ENCODE results near the gene SUSD2. TPM values are rescaled to one million over a fixed set of nuclear protein-coding genes. Genes with fewer than 3 reads are reported as not detected.

SUSD2 gene
- total RNA-seq, 1 experiment from 2014 or later = 1.1 TPM

DNA sequence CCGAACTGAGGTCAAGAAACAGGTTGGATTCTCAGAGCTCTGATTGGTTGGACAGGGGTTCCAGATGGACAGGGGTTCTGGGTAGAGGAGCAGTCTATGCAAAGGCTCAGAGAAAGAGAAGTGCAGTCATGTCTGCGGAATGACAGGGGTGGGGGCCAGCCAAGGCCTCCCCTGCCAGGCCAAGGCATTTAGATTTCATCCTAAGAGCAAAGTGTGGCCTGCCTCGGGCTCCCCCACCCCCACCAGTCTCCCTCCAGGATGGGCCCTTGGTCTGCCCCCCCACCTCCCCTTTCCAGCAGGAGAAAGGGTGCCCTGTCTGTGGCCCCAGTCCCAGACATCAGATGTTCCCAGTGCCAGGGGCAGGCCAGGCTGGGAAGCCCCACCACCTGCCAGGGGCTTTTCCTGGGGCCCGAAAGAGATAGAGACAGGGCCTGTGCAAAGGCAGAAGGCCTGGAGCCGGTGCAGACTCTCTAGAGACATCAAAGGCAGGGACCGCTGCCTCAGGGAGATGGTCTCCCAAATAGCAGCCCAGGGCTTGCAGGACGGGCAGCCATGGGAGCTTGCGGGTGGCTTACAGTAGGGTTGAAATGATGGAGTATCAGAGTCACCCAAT, 9.4 kb downstream of the SUSD2 start:
- CTCF ChIA-PET = interaction anchor here (0.8 to 4.4 kb wide), 27 partner anchors 8 to 333 kb away, joined by 3 to 136 read pairs (median 6); partner anchors contain the start of genes GGT5, SLC2A11 and SUSD2
- DNase-seq (ENCODE audit: low spot score) (no peak), ATAC-seq (no peak)
- Mint-ChIP-seq H3K27ac (no peak overlapping the region), H3K4me3 (no peak overlapping the region), H3K36me3 (no peaks in the 10 kb centered on the region), H3K4me1 (peaks cover 3% of the 10 kb centered on the region; the same call in 1 of the 2 replicates), H3K9me3 (no peaks in the 10 kb centered on the region), H3K27me3 (ENCODE audit: low read depth) (no peaks in the 10 kb centered on the region; the same call in 1 of the 2 replicates)
- no peak for TF ChIP-seq SMAD3 (CRISPR knock-in tag; IDR thresholded peaks at IDR 0.05; ENCODE audit: borderline replicate concordance)
- POLR2A ChIA-PET = no interaction called here

GRCh38 chr22:24191381-24191841, 10.1 kb downstream of the SUSD2 start:
- DNase-seq (ENCODE audit: low spot score) = no peak
- TF ChIP-seq, protein P1, sequence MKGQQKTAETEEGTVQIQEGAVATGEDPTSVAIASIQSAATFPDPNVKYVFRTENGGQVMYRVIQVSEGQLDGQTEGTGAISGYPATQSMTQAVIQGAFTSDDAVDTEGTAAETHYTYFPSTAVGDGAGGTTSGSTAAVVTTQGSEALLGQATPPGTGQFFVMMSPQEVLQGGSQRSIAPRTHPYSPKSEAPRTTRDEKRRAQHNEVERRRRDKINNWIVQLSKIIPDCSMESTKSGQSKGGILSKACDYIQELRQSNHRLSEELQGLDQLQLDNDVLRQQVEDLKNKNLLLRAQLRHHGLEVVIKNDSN (CRISPR knock-in tag; IDR thresholded peaks at IDR 0.05) = no peak
- no peak for TF ChIP-seq NFE2L1 (CRISPR knock-in tag; IDR thresholded peaks at IDR 0.05)
- no peak for TF ChIP-seq ATF6 (CRISPR knock-in tag; IDR thresholded peaks at IDR 0.05)
- TF ChIP-seq, protein P2, sequence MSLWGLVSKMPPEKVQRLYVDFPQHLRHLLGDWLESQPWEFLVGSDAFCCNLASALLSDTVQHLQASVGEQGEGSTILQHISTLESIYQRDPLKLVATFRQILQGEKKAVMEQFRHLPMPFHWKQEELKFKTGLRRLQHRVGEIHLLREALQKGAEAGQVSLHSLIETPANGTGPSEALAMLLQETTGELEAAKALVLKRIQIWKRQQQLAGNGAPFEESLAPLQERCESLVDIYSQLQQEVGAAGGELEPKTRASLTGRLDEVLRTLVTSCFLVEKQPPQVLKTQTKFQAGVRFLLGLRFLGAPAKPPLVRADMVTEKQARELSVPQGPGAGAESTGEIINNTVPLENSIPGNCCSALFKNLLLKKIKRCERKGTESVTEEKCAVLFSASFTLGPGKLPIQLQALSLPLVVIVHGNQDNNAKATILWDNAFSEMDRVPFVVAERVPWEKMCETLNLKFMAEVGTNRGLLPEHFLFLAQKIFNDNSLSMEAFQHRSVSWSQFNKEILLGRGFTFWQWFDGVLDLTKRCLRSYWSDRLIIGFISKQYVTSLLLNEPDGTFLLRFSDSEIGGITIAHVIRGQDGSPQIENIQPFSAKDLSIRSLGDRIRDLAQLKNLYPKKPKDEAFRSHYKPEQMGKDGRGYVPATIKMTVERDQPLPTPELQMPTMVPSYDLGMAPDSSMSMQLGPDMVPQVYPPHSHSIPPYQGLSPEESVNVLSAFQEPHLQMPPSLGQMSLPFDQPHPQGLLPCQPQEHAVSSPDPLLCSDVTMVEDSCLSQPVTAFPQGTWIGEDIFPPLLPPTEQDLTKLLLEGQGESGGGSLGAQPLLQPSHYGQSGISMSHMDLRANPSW (CRISPR knock-in tag; conservative IDR thresholded peaks at IDR 0.05; ENCODE audit: low read depth) = no peak
- TF ChIP-seq ZNF671 (CRISPR knock-in tag; IDR thresholded peaks at IDR 0.05) = no peak
- TF ChIP-seq E2F5 (CRISPR knock-in tag; IDR thresholded peaks at IDR 0.05) = no peak
- TF ChIP-seq, protein P3, sequence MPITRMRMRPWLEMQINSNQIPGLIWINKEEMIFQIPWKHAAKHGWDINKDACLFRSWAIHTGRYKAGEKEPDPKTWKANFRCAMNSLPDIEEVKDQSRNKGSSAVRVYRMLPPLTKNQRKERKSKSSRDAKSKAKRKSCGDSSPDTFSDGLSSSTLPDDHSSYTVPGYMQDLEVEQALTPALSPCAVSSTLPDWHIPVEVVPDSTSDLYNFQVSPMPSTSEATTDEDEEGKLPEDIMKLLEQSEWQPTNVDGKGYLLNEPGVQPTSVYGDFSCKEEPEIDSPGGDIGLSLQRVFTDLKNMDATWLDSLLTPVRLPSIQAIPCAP (CRISPR knock-in tag; IDR thresholded peaks at IDR 0.05) = no peak
- no peak for TF ChIP-seq FOXP1 (CRISPR knock-in tag; IDR thresholded peaks at IDR 0.05; ENCODE audit: borderline replicate concordance)
- TF ChIP-seq, protein P4, sequence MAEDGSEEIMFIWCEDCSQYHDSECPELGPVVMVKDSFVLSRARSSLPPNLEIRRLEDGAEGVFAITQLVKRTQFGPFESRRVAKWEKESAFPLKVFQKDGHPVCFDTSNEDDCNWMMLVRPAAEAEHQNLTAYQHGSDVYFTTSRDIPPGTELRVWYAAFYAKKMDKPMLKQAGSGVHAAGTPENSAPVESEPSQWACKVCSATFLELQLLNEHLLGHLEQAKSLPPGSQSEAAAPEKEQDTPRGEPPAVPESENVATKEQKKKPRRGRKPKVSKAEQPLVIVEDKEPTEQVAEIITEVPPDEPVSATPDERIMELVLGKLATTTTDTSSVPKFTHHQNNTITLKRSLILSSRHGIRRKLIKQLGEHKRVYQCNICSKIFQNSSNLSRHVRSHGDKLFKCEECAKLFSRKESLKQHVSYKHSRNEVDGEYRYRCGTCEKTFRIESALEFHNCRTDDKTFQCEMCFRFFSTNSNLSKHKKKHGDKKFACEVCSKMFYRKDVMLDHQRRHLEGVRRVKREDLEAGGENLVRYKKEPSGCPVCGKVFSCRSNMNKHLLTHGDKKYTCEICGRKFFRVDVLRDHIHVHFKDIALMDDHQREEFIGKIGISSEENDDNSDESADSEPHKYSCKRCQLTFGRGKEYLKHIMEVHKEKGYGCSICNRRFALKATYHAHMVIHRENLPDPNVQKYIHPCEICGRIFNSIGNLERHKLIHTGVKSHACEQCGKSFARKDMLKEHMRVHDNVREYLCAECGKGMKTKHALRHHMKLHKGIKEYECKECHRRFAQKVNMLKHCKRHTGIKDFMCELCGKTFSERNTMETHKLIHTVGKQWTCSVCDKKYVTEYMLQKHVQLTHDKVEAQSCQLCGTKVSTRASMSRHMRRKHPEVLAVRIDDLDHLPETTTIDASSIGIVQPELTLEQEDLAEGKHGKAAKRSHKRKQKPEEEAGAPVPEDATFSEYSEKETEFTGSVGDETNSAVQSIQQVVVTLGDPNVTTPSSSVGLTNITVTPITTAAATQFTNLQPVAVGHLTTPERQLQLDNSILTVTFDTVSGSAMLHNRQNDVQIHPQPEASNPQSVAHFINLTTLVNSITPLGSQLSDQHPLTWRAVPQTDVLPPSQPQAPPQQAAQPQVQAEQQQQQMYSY (CRISPR knock-in tag; IDR thresholded peaks at IDR 0.05) = no peak
- no peak for TF ChIP-seq IRF2 (CRISPR knock-in tag; IDR thresholded peaks at IDR 0.05; ENCODE audit: borderline replicate concordance, low read depth)
- no peak for TF ChIP-seq ZNF121 (CRISPR knock-in tag; IDR thresholded peaks at IDR 0.05)
- no peak for TF ChIP-seq TEAD4 (CRISPR knock-in tag; IDR thresholded peaks at IDR 0.05)
- TF ChIP-seq USF2 (CRISPR knock-in tag; IDR thresholded peaks at IDR 0.05) = no peak
- TF ChIP-seq NFATC4 (CRISPR knock-in tag; IDR thresholded peaks at IDR 0.05) = no peak
- no peak for TF ChIP-seq ZNF396 (CRISPR knock-in tag; IDR thresholded peaks at IDR 0.05; ENCODE audit: borderline replicate concordance)
- no peak for TF ChIP-seq FOXK1 (CRISPR knock-in tag; IDR thresholded peaks at IDR 0.05)
- TF ChIP-seq RORB (CRISPR knock-in tag; IDR thresholded peaks at IDR 0.05) = no peak
- TF ChIP-seq MXD4 (CRISPR knock-in tag; IDR thresholded peaks at IDR 0.05; ENCODE audit: borderline replicate concordance) = no peak
- TF ChIP-seq FOXJ3 (CRISPR knock-in tag; IDR thresholded peaks at IDR 0.05; ENCODE audit: borderline replicate concordance) = no peak
- H3K9me3 Mint-ChIP-seq = no peaks in the 10 kb centered on the region
- POLR2A ChIA-PET = interaction anchor here (0.8 kb wide), 1 partner anchor 93 kb away, joined by 3 read pairs; no protein-coding TSS in a partner anchor
- H3K27ac Mint-ChIP-seq = no peak overlapping the region
- H3K27me3 Mint-ChIP-seq (ENCODE audit: low read depth) = no peaks in the 10 kb centered on the region; the same call in 1 of the 2 replicates
- no peak overlapping the region for H3K4me3 Mint-ChIP-seq
- no peaks in the 10 kb centered on the region for H3K36me3 Mint-ChIP-seq
- CTCF ChIA-PET = interaction anchor here (1.2 to 4.4 kb wide), 10 partner anchors 11 to 56 kb away, joined by 3 to 136 read pairs (median 10); partner anchors contain the start of genes GGT5 and SUSD2
- H3K4me1 Mint-ChIP-seq = peaks cover 3% of the 10 kb centered on the region; the same call in 1 of the 2 replicates
- ATAC-seq = no peak

Data from WTC11 (cell line).